ENCODE measurements around the gene ANKS1B.
"Not testable (repeated sequence)": the region's sequence is repeated elsewhere in the genome, so short reads cannot be mapped to it uniquely, and the experiment has no call there.

Gene ANKS1B

GRCh38 chr12:99700032-99700431 lies 284.7 kb downstream of the ANKS1B start:
- Histone ChIP-seq H3K9ac (ENCODE audit: low read depth, low read length) (no peak overlapping the region), H3K36me3 (ENCODE audit: insufficient read depth, low read length) (no peaks in the 10 kb centered on the region), H3K4me1 (ENCODE audit: insufficient read depth, low read length) (no peaks in the 10 kb centered on the region), H3K27ac (ENCODE audit: low read depth, low read length) (no peak overlapping the region), H3K9me3 (ENCODE audit: insufficient read depth, low read depth, low read length) (no peaks in the 10 kb centered on the region), H3K27me3 (ENCODE audit: insufficient read depth, low read length) (no peaks in the 10 kb centered on the region), H3K4me3 (ENCODE audit: low read length) (no peak overlapping the region)

GRCh38 chr12:99695050-99695449 lies 289.7 kb downstream of the ANKS1B start:
- WGBS = 95% methylated on average over 1 of the region's 2 CpGs
- H3K9ac ChIP-seq (ENCODE audit: low read depth, low read length) = no peak overlapping the region
- no peaks in the 10 kb centered on the region for H3K36me3 ChIP-seq (ENCODE audit: insufficient read depth, low read length)
- H3K27ac ChIP-seq (ENCODE audit: low read depth, low read length) = no peak overlapping the region
- H3K4me1 ChIP-seq (ENCODE audit: insufficient read depth, low read length) = no peaks in the 10 kb centered on the region
- H3K4me3 ChIP-seq (ENCODE audit: low read length) = no peak overlapping the region
- no peaks in the 10 kb centered on the region for H3K9me3 ChIP-seq (ENCODE audit: insufficient read depth, low read depth, low read length)
- H3K27me3 ChIP-seq (ENCODE audit: insufficient read depth, low read length) = no peaks in the 10 kb centered on the region

GRCh38 chr12:99686142-99686541 lies 298.6 kb downstream of the ANKS1B start:
- H3K27ac ChIP-seq (ENCODE audit: low read depth, low read length) = no peak overlapping the region
- H3K27me3 ChIP-seq (ENCODE audit: insufficient read depth, low read length) = no peaks in the 10 kb centered on the region
- no peak overlapping the region for H3K4me3 ChIP-seq (ENCODE audit: low read length)
- H3K4me1 ChIP-seq (ENCODE audit: insufficient read depth, low read length) = no peaks in the 10 kb centered on the region
- H3K36me3 ChIP-seq (ENCODE audit: insufficient read depth, low read length) = no peaks in the 10 kb centered on the region
- H3K9me3 ChIP-seq (ENCODE audit: insufficient read depth, low read depth, low read length) = no peaks in the 10 kb centered on the region
- 91% methylated on average over 1 of the region's 1 CpG for WGBS
- H3K9ac ChIP-seq (ENCODE audit: low read depth, low read length) = no peak overlapping the region

- no peak overlapping the region for H3K9ac ChIP-seq (ENCODE audit: low read depth, low read length)
- no peaks in the 10 kb centered on the region for H3K4me1 ChIP-seq (ENCODE audit: insufficient read depth, low read length)
- no peak overlapping the region for H3K27ac ChIP-seq (ENCODE audit: low read depth, low read length)
- H3K4me3 ChIP-seq (ENCODE audit: low read length) = no peak overlapping the region
- peaks cover 6% of the 10 kb centered on the region; the same call in 1 of the 2 replicates for H3K9me3 ChIP-seq (ENCODE audit: insufficient read depth, low read depth, low read length)
- WGBS = 96% methylated on average over 4 of the region's 4 CpGs
- no peaks in the 10 kb centered on the region for H3K36me3 ChIP-seq (ENCODE audit: insufficient read depth, low read length)
- H3K27me3 ChIP-seq (ENCODE audit: insufficient read depth, low read length) = no peaks in the 10 kb centered on the region
Observed at GRCh38 chr12:99680276-99680675, 304.5 kb downstream of the ANKS1B start.

- peak overlapping the region; percentile 5; the same call in 1 of the 2 replicates for H3K27ac ChIP-seq (ENCODE audit: low read depth, low read length)
- 78% methylated on average over 1 of the region's 1 CpG for WGBS
- no peak overlapping the region for H3K4me3 ChIP-seq (ENCODE audit: low read length)
- H3K9me3 ChIP-seq (ENCODE audit: insufficient read depth, low read depth, low read length) = peaks cover 13% of the 10 kb centered on the region; the same call in 1 of the 2 replicates
- H3K27me3 ChIP-seq (ENCODE audit: insufficient read depth, low read length) = no peaks in the 10 kb centered on the region
- H3K9ac ChIP-seq (ENCODE audit: low read depth, low read length) = no peak overlapping the region
- H3K4me1 ChIP-seq (ENCODE audit: insufficient read depth, low read length) = peaks cover 15% of the 10 kb centered on the region
- no peaks in the 10 kb centered on the region for H3K36me3 ChIP-seq (ENCODE audit: insufficient read depth, low read length)
Observed at GRCh38 chr12:99670635-99671034, 314.1 kb downstream of the ANKS1B start.

GRCh38 chr12:99658671-99659349 lies 325.9 kb downstream of the ANKS1B start:
- Histone ChIP-seq H3K27me3 (ENCODE audit: insufficient read depth, low read length) (no peaks in the 10 kb centered on the region), H3K27ac (ENCODE audit: low read depth, low read length) (no peak overlapping the region), H3K9ac (ENCODE audit: low read depth, low read length) (no peak overlapping the region), H3K9me3 (ENCODE audit: insufficient read depth, low read depth, low read length) (no peaks in the 10 kb centered on the region), H3K36me3 (ENCODE audit: insufficient read depth, low read length) (no peaks in the 10 kb centered on the region), H3K4me3 (ENCODE audit: low read length) (no peak overlapping the region), H3K4me1 (ENCODE audit: insufficient read depth, low read length) (no peaks in the 10 kb centered on the region)
- WGBS = 100% methylated on average over 1 of the region's 1 CpG

- no peak overlapping the region for H3K27ac ChIP-seq (ENCODE audit: low read depth, low read length)
- no peak overlapping the region for H3K9ac ChIP-seq (ENCODE audit: low read depth, low read length)
- no peaks in the 10 kb centered on the region for H3K27me3 ChIP-seq (ENCODE audit: insufficient read depth, low read length)
- H3K4me1 ChIP-seq (ENCODE audit: insufficient read depth, low read length) = no peaks in the 10 kb centered on the region
- 91% methylated on average over 1 of the region's 1 CpG for WGBS
- no peak overlapping the region for H3K4me3 ChIP-seq (ENCODE audit: low read length)
- H3K36me3 ChIP-seq (ENCODE audit: insufficient read depth, low read length) = no peaks in the 10 kb centered on the region
- no peaks in the 10 kb centered on the region for H3K9me3 ChIP-seq (ENCODE audit: insufficient read depth, low read depth, low read length)
Observed at GRCh38 chr12:99649551-99649950, 335.2 kb downstream of the ANKS1B start.

- 95% methylated on average over 14 of the region's 14 CpGs for WGBS
- no peak overlapping the region for H3K9ac ChIP-seq (ENCODE audit: low read depth, low read length)
Observed at GRCh38 chr12:99648183-99648582, 336.6 kb downstream of the ANKS1B start.

GRCh38 chr12:99647453-99647852 lies 337.3 kb downstream of the ANKS1B start, which contains the start of gene GARIN6:
Gene GARIN6, plus strand, starts transcription at chr12:99647753. Its CDS starts 422 bp downstream, at chr12:99648175.
- Histone ChIP-seq H3K9ac (ENCODE audit: low read depth, low read length) (no peak within 1 kb of the TSS), H3K27ac (ENCODE audit: low read depth, low read length) (no peak within 1 kb of the TSS), H3K4me3 (ENCODE audit: low read length) (no peak within 1 kb of the TSS), H3K27me3 (ENCODE audit: insufficient read depth, low read length) (no peaks in the 10 kb centered on the region), H3K36me3 (ENCODE audit: insufficient read depth, low read length) (no peaks in the 10 kb centered on the region), H3K4me1 (ENCODE audit: insufficient read depth, low read length) (no peaks in the 10 kb centered on the region), H3K9me3 (ENCODE audit: insufficient read depth, low read depth, low read length) (no peaks in the 10 kb centered on the region)
- 95% methylated on average over 4 of the region's 4 CpGs for WGBS

More at GRCh38 chr12:99648183-99648582, 336.6 kb downstream of the ANKS1B start:
- Histone ChIP-seq H3K4me3 (ENCODE audit: low read length) (no peak overlapping the region), H3K9me3 (ENCODE audit: insufficient read depth, low read depth, low read length) (no peaks in the 10 kb centered on the region), H3K27me3 (ENCODE audit: insufficient read depth, low read length) (no peaks in the 10 kb centered on the region), H3K36me3 (ENCODE audit: insufficient read depth, low read length) (no peaks in the 10 kb centered on the region), H3K4me1 (ENCODE audit: insufficient read depth, low read length) (no peaks in the 10 kb centered on the region), H3K27ac (ENCODE audit: low read depth, low read length) (no peak overlapping the region)

- no peaks in the 10 kb centered on the region for H3K9me3 ChIP-seq (ENCODE audit: insufficient read depth, low read depth, low read length)
- WGBS = 93% methylated on average over 2 of the region's 2 CpGs
- no peaks in the 10 kb centered on the region for H3K4me1 ChIP-seq (ENCODE audit: insufficient read depth, low read length)
- no peaks in the 10 kb centered on the region for H3K36me3 ChIP-seq (ENCODE audit: insufficient read depth, low read length)
- H3K4me3 ChIP-seq (ENCODE audit: low read length) = no peak overlapping the region
- H3K27ac ChIP-seq (ENCODE audit: low read depth, low read length) = no peak overlapping the region
- no peaks in the 10 kb centered on the region for H3K27me3 ChIP-seq (ENCODE audit: insufficient read depth, low read length)
- H3K9ac ChIP-seq (ENCODE audit: low read depth, low read length) = no peak overlapping the region
Observed at GRCh38 chr12:99644629-99645028, 340.1 kb downstream of the ANKS1B start.

- Histone ChIP-seq H3K9ac (ENCODE audit: low read depth, low read length) (no peak overlapping the region), H3K36me3 (ENCODE audit: insufficient read depth, low read length) (no peaks in the 10 kb centered on the region), H3K27me3 (ENCODE audit: insufficient read depth, low read length) (no peaks in the 10 kb centered on the region), H3K4me1 (ENCODE audit: insufficient read depth, low read length) (no peaks in the 10 kb centered on the region), H3K9me3 (ENCODE audit: insufficient read depth, low read depth, low read length) (no peaks in the 10 kb centered on the region), H3K27ac (ENCODE audit: low read depth, low read length) (no peak overlapping the region), H3K4me3 (ENCODE audit: low read length) (no peak overlapping the region)
- 100% methylated on average over 1 of the region's 2 CpGs for WGBS
Observed at GRCh38 chr12:99627459-99627858, 357.3 kb downstream of the ANKS1B start.

GRCh38 chr12:99624591-99624990 lies 360.1 kb downstream of the ANKS1B start:
- not testable (repeated sequence) for H3K27ac ChIP-seq (ENCODE audit: low read depth, low read length); H3K36me3 ChIP-seq (ENCODE audit: insufficient read depth, low read length)

More at GRCh38 chr12:99624591-99624990, 360.1 kb downstream of the ANKS1B start:
- H3K9me3 ChIP-seq (ENCODE audit: insufficient read depth, low read depth, low read length); H3K27me3 ChIP-seq (ENCODE audit: insufficient read depth, low read length); H3K4me1 ChIP-seq (ENCODE audit: insufficient read depth, low read length); H3K4me3 ChIP-seq (ENCODE audit: low read length); H3K9ac ChIP-seq (ENCODE audit: low read depth, low read length): not testable (repeated sequence)
- 100% methylated on average over 2 of the region's 2 CpGs for WGBS
